Fibroblast of skin of back (primary cell): ENCODE measurements around the gene BLOC1S6.
"Not testable (repeated sequence)": the region's sequence is repeated elsewhere in the genome, so short reads cannot be mapped to it uniquely, and the experiment has no call there.

Experiments used
- DNase-seq: peaks from one replicate; pipeline ENCODE4 v3.0.0-alpha.2; 2013

The BLOC1S6 gene

GRCh38 chr15:45641999-45642932, 55.1 kb downstream of the BLOC1S6 start:
- peak; percentile 92 for DNase-seq

GRCh38 chr15:45644437-45644836, 57.3 kb downstream of the BLOC1S6 start:
- DNase-seq = no peak

DNA sequence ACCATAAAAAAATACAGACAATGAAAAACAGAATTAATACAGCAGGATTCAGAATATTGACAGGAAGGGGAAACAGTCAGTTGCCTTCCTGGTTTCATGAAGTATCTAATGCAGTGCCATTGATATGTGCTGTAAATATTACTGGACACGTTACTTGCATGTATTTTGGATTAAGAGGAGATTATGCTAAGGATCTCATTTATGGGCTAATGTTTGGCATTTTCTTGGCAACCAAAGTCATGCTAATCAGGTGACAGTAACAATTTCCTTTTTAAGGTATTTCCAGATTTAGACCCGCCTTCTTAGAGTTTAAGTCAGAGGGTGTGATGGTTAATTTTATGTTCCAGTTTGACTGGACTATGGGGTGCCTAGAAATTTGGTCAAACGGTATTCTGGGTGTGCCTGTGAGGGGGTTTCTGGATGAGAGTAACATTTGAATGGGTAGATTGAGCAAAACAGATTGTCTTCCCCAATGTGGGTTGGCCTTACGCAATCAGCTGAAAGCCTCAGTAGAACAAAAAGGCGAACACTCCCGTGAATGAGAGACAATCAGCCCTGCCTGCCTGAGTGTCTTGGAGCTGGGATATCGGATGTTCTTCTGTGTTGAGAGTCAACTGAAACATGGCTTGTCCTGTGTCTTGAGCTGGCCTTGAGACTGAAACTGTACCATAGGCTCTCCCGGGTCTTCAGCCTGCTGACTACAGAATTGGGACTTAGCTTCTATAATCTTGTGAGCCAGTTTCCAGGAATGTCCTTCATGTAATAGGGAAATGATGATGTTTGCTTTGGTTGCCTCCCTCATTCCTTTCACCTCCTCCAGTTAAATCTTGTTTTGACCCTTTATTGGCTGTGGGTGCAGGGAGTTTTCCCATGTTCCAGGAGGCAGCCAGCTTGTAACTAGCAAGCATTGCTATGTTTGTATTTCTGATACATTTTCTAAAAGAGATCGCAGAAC, 58.1 kb downstream of the BLOC1S6 start:
- DNase-seq = peak; percentile 90

DNA sequence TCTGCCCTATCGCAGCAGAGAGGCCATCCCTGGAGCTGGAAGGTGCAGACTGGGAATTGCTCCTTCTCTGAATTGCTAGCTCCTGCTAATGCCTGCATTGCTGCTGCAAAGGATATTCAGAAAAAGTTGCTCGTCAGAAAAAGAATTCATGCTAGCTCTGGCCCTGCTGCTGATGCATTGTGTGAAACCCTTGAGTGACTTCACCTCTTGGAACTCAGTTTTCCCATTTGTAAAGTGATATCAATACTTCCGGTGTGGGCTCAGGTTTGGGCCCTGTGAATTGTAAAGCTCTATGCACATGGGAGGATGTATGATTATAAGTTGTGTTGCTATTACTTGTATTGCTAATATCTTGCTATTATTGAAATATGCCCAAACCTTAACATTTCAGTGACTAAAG, 59.0 kb downstream of the BLOC1S6 start:
- peak; percentile 37 for DNase-seq

DNA sequence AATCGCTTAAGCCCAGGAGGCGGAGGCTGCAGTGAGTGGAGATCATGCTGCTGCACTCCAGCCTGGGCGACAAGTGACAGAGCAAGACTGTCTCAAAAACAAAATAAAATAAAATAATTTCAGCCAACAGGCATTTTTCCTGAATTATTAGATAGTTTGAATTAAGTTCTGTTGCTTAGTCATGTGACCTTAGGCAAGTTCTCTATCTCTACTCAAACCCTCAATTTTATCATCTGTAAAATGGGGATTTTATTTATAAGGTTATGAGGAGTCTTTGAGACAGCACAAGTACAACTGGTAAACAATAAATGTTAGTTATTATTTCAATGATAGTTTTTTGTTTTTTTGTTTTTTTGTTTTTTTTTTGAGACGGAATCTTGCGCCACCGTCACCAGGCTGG, 60.6 kb downstream of the BLOC1S6 start:
- DNase-seq = no peak

DNA sequence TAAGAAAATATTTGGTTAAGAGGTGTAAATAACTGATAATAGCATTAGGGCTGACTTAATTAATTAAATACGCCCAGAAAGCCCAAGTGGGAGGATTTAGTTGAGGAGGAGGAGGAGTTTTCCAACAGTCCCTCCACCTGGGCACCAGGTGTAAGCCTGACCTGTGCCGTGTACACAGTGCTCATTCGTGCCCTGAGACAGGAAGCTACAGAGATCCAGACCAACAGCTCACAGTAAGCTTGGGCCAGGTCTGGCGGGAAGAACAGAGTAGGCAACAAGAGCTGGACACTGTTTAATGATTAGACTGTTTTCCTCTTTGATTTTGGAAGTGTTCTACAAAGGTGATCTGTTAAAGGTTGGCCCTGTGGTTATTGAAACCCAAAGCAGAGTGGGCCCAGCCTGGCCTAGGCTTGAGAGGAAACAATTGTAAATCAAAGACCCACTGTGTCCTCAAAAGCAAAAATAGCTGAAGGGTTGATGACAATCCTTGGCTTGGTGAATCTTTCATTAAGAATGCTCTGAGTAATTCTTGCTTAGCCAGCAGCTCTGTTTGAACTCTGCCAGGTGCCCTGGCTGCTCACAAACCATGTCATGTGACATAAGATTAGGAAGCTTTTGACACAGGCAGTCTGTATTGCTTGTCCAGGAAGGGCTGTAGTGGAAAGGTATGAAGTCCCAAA, 61.5 kb downstream of the BLOC1S6 start:
- DNase-seq = peak; percentile 48

DNA sequence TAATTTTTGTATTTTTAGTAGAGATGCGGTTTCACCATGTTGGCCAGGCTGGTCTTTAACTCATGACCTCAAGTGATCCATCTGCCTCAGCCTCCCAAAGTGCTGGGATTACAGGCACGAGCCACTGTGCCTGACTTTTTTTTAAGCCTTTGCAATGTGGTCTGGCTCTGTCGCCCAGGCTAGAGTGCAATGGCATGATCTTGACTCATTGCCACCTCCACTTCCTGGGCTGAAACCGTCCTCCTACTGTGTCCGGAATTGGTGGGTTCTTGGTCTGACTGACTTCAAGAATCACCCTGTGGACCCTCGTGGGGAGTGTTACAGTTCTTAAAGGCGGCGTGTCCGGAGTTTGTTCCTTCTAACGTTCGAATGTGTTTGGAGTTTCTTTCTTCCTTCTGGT, 62.8 kb downstream of the BLOC1S6 start:
- not testable (repeated sequence) for DNase-seq

GRCh38 chr15:45650889-45651525, 63.8 kb downstream of the BLOC1S6 start:
- no peak for DNase-seq

DNA sequence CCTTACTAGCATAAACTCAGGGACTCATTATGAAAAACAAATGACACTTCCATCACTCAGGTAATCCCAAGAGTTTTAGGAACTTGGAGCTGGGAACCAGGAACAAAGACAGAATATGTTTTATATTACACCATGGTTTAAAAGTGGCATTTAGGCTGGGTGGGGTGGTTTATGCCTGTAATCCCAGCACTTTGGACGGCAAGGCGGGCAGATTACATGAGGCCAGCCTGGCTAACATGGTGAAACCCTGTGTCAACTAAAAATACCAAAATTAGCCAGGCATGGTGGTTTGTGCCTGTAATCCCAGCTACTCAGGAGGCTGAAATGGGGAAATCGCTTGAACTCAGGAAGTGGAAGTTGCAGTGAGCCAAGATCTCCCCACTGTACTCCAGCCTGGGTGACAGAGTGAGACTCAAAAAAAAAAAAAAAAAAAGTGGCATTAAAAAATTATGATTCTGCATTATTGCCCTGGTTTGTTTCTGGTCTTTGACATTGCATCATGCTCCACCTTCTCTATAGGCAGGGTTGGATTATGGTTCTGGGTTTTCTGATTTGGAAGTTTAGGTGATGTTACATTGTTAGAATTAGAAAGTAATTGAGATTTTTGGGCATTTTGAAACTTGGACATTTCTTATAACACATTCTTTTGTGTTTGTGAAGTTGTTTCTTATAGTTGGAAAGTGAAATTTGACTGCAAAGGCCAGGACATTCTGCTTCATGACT, 66.7 kb downstream of the BLOC1S6 start:
- no peak for DNase-seq

- no peak for DNase-seq
Observed at GRCh38 chr15:45654749-45655148, 67.6 kb downstream of the BLOC1S6 start.

GRCh38 chr15:45657254-45657653, 70.1 kb downstream of the BLOC1S6 start:
- DNase-seq = no peak

DNA sequence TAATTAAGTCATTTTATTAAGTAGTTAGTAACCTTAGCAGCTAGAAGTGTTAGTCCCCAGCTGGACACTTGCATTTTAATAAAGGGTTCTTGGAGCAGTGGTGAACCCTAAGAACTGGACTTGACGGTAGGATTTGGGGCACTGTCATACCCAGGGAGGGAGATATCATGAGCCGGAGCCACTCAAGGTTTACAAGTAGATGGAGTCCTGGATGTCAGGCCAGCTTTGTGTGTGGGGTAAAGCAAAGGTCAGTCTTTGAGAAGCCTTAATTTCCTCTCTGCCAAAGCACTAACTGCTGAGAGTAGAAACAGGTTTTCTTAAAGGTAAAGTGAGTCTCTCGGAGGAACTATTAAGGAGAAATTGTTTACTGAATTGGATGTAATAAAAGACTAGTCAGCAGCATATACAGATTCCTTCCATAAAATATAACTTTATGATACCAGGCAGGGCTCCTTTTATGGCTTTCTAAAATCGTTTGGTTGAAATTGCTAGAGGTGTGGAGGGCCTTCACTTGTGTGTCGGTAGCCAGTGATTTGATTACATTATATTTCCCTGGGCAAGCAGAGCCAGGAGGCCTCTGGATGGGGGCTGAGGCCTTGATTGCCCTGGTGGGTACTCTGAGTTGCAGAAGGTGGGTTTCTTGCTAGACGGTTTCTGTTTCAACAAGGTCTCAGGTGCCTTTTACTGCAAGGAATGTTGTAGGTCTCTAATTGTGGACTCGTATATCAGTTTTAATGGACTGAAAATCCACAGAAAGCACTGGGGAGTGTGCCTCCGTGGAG, 70.8 kb downstream of the BLOC1S6 start:
- no peak for DNase-seq
